WTC11 (cell line): Measurements from ENCODE around the gene GNAO1. TPM values are rescaled to one million over a fixed set of nuclear protein-coding genes. Genes with fewer than 3 reads are reported as not detected.

Experiments used
- ATAC-seq: fragments of 200-7000 bp; cut with Tn5 transposase; 2 replicates; pipeline ENCODE4 v1.10.0; 2021; ENCODE audit warnings: mild to moderate bottlenecking, moderate library complexity
- CTCF ChIA-PET: fragments of 300-600 bp; sonication (Branson Sonifier 250); formaldehyde crosslinking; loops from one replicate; lab custom pipeline; 2021; ENCODE audit warnings: antibody characterized with exemption; lab: Charles Lee
- POLR2A ChIA-PET: fragments of 350-600 bp; sonication (Branson Sonifier 250); formaldehyde crosslinking; loops from one replicate; lab custom pipeline; 2021; ENCODE audit warnings: antibody characterized with exemption; lab: Charles Lee
- DNase-seq: peaks from one replicate; pipeline ENCODE4 v3.0.0; 2021; ENCODE audit warnings: low spot score
- H3K27ac Mint-ChIP-seq: 2 replicates; pipeline ENCODE4 v1.8.0; 2021; ENCODE audit warnings: mixed read lengths
- H3K27me3 Mint-ChIP-seq: 2 replicates; pipeline ENCODE4 v1.8.0; 2021; ENCODE audit warnings: low read depth, mild to moderate bottlenecking, moderate library complexity, mixed read lengths
- H3K36me3 Mint-ChIP-seq: 2 replicates; pipeline ENCODE4 v1.8.0; 2021; ENCODE audit warnings: mixed read lengths
- H3K4me1 Mint-ChIP-seq: 2 replicates; pipeline ENCODE4 v1.8.0; 2022; ENCODE audit warnings: mixed read lengths
- H3K4me3 Mint-ChIP-seq: 2 replicates; pipeline ENCODE4 v1.8.0; 2021; ENCODE audit warnings: mild to moderate bottlenecking, moderate library complexity, mixed read lengths
- H3K9me3 Mint-ChIP-seq: 2 replicates; pipeline ENCODE4 v1.8.0; 2021; ENCODE audit warnings: mixed read lengths
- ELF4 ChIP-seq: sonication (generic); formaldehyde crosslinking; IDR thresholded peaks from 2 replicates; pipeline ENCODE4 v1.8.1; 2022; ENCODE audit warnings: low read depth, mild to moderate bottlenecking, moderate library complexity, missing genetic modification reagents
- ETV6 ChIP-seq: sonication (generic); formaldehyde crosslinking; IDR thresholded peaks from 2 replicates; pipeline ENCODE4 v1.8.1; 2022; ENCODE audit warnings: mild to moderate bottlenecking, missing genetic modification reagents
- GRHL2 ChIP-seq: fragments of 250-450 bp; sonication (Bioruptor Pico); IDR thresholded peaks from 2 replicates; pipeline ENCODE4 v1.8.0; 2022; ENCODE audit warnings: mild to moderate bottlenecking, moderate library complexity; ENCODE audit not compliant: insufficient replicate concordance, severe bottlenecking
- HMGA2 ChIP-seq: fragments of 250-450 bp; sonication (Bioruptor Pico); IDR thresholded peaks from 2 replicates; pipeline ENCODE4 v1.4.0; 2021; ENCODE audit warnings: mild to moderate bottlenecking, moderate library complexity
- IRF1 ChIP-seq: sonication (generic); formaldehyde crosslinking; IDR thresholded peaks from 2 replicates; pipeline ENCODE4 v1.8.0; 2023; ENCODE audit warnings: missing genetic modification reagents
- JAZF1 ChIP-seq: fragments of 250-450 bp; sonication (Bioruptor Pico); IDR thresholded peaks from 2 replicates; pipeline ENCODE4 v1.9.0; 2021; ENCODE audit warnings: moderate library complexity, mild to moderate bottlenecking, inconsistent platforms
- JUN ChIP-seq: sonication (generic); formaldehyde crosslinking; IDR thresholded peaks from 2 replicates; pipeline ENCODE4 v1.8.0; 2023; ENCODE audit warnings: mild to moderate bottlenecking, missing genetic modification reagents
- MAX ChIP-seq: sonication (generic); formaldehyde crosslinking; IDR thresholded peaks from 2 replicates; pipeline ENCODE4 v1.8.0; 2022; ENCODE audit warnings: mild to moderate bottlenecking, missing genetic modification reagents
- NR3C1 ChIP-seq: sonication (generic); formaldehyde crosslinking; conservative IDR thresholded peaks from 2 replicates; pipeline ENCODE4 v1.8.1; 2023; ENCODE audit warnings: low read depth, mild to moderate bottlenecking, missing genetic modification reagents
- TP53 ChIP-seq: sonication (generic); formaldehyde crosslinking; IDR thresholded peaks from 2 replicates; pipeline ENCODE4 v1.8.1; 2023; ENCODE audit warnings: mild to moderate bottlenecking, missing genetic modification reagents
- USF1 ChIP-seq: sonication (generic); formaldehyde crosslinking; IDR thresholded peaks from 2 replicates; pipeline ENCODE4 v1.8.0; 2022; ENCODE audit warnings: mild to moderate bottlenecking, missing genetic modification reagents
- ZNF121 ChIP-seq: sonication (generic); formaldehyde crosslinking; IDR thresholded peaks from 2 replicates; pipeline ENCODE4 v1.8.0; 2023; ENCODE audit warnings: missing genetic modification reagents
- ZNF219 ChIP-seq: sonication (generic); formaldehyde crosslinking; IDR thresholded peaks from 2 replicates; pipeline ENCODE4 v1.8.0; 2023; ENCODE audit warnings: missing genetic modification reagents, mild to moderate bottlenecking, borderline replicate concordance
- ZNF232 ChIP-seq: sonication (generic); formaldehyde crosslinking; IDR thresholded peaks from 2 replicates; pipeline ENCODE4 v1.8.0; 2022; ENCODE audit warnings: mild to moderate bottlenecking, missing genetic modification reagents
- ZNF281 ChIP-seq: sonication (generic); formaldehyde crosslinking; IDR thresholded peaks from 2 replicates; pipeline ENCODE4 v1.8.0; 2023; ENCODE audit warnings: mild to moderate bottlenecking, missing genetic modification reagents
- ZNF425 ChIP-seq: fragments of 250-450 bp; sonication (Bioruptor Pico); conservative IDR thresholded peaks from 2 replicates; pipeline ENCODE4 v1.9.0; 2021; ENCODE audit warnings: mild to moderate bottlenecking
- ZNF671 ChIP-seq: fragments of 250-450 bp; sonication (Bioruptor Pico); IDR thresholded peaks from 2 replicates; pipeline ENCODE4 v1.8.0; 2021; ENCODE audit warnings: mild to moderate bottlenecking
- total RNA-seq: library from RNA; stranded (reverse); gene quantifications from 3 replicates; pipeline ENCODE4 v1.2.3, GENCODE V29; 2021
- TF ChIP-seq, protein P1 (sequence below): sonication (generic); formaldehyde crosslinking; conservative IDR thresholded peaks from 2 replicates; pipeline ENCODE4 v1.8.1; 2023; ENCODE audit warnings: mild to moderate bottlenecking, low read depth, missing genetic modification reagents, moderate library complexity
- TF ChIP-seq, protein P2 (sequence below): sonication (generic); formaldehyde crosslinking; IDR thresholded peaks from 2 replicates; pipeline ENCODE4 v1.8.1; 2022; ENCODE audit warnings: mild to moderate bottlenecking, missing genetic modification reagents, moderate library complexity, borderline replicate concordance
- TF ChIP-seq, protein P3 (sequence below): fragments of 200-600 bp; IDR thresholded peaks from 2 replicates; pipeline ENCODE4 v1.8.0; 2022; ENCODE audit warnings: antibody characterized with exemption

Gene GNAO1
- total RNA-seq, 1 experiment from 2014 or later = 30.6 TPM

DNA sequence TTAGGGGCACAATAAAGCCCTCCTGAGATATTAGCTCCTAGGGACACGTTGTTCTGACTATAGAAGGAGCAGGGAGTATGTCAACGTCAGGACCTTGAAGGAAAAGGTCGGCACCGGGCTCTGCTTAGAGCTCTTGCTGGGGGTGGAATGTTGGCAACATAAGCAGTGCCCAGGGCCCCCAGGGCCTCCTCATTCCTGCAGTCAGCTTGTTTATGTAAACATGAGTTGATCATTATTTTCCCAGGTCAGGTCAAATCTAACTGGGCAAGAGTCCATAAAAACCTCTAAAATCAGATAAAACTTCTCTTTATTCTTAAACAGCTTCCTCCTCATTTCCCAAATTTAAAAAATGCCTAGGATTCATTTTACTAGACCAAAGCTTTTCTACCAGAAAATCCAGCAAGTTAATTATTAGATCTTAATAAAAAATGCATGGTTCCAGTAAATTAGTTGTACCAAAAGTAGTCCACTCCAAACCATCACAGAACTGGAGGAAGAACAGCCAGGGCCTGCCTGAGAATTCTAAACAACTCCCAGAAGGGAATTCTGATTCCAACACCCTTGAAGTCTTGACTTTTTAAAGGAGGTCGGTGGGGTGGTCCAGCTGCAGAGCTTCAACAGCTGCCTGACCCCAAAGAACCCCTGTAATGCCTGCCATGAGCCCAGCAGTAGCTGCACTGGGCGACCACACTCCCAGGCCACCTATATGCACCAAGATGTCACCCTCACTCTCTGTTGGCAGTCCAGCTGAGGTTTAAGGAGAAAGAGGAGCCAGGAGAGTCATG, 179.8 kb downstream of the GNAO1 start:
- peaks cover 13% of the 10 kb centered on the region; the same call in 1 of the 2 replicates for H3K36me3 Mint-ChIP-seq
- ChIA-PET POLR2A (no interaction called here), CTCF (interaction anchor here (3.9 kb wide), 1 partner anchor 15 kb away, joined by 17 read pairs; no protein-coding TSS in a partner anchor)
- H3K27ac Mint-ChIP-seq = no peak overlapping the region
- H3K9me3 Mint-ChIP-seq = no peaks in the 10 kb centered on the region
- ATAC-seq (no peak), DNase-seq (no peak)
- TF ChIP-seq ZNF671 (CRISPR knock-in tag) (no peak), JAZF1 (CRISPR knock-in tag) (no peak), JUN (CRISPR knock-in tag) (no peak), ELF4 (no peak), ZNF425 (CRISPR knock-in tag) (no peak), ZNF219 (CRISPR knock-in tag) (no peak), ZNF121 (no peak)
- TF ChIP-seq, protein P1, sequence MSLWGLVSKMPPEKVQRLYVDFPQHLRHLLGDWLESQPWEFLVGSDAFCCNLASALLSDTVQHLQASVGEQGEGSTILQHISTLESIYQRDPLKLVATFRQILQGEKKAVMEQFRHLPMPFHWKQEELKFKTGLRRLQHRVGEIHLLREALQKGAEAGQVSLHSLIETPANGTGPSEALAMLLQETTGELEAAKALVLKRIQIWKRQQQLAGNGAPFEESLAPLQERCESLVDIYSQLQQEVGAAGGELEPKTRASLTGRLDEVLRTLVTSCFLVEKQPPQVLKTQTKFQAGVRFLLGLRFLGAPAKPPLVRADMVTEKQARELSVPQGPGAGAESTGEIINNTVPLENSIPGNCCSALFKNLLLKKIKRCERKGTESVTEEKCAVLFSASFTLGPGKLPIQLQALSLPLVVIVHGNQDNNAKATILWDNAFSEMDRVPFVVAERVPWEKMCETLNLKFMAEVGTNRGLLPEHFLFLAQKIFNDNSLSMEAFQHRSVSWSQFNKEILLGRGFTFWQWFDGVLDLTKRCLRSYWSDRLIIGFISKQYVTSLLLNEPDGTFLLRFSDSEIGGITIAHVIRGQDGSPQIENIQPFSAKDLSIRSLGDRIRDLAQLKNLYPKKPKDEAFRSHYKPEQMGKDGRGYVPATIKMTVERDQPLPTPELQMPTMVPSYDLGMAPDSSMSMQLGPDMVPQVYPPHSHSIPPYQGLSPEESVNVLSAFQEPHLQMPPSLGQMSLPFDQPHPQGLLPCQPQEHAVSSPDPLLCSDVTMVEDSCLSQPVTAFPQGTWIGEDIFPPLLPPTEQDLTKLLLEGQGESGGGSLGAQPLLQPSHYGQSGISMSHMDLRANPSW (CRISPR knock-in tag) = no peak
- TF ChIP-seq, protein P2, sequence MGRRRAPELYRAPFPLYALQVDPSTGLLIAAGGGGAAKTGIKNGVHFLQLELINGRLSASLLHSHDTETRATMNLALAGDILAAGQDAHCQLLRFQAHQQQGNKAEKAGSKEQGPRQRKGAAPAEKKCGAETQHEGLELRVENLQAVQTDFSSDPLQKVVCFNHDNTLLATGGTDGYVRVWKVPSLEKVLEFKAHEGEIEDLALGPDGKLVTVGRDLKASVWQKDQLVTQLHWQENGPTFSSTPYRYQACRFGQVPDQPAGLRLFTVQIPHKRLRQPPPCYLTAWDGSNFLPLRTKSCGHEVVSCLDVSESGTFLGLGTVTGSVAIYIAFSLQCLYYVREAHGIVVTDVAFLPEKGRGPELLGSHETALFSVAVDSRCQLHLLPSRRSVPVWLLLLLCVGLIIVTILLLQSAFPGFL = no peak
- TF ChIP-seq, protein P3, sequence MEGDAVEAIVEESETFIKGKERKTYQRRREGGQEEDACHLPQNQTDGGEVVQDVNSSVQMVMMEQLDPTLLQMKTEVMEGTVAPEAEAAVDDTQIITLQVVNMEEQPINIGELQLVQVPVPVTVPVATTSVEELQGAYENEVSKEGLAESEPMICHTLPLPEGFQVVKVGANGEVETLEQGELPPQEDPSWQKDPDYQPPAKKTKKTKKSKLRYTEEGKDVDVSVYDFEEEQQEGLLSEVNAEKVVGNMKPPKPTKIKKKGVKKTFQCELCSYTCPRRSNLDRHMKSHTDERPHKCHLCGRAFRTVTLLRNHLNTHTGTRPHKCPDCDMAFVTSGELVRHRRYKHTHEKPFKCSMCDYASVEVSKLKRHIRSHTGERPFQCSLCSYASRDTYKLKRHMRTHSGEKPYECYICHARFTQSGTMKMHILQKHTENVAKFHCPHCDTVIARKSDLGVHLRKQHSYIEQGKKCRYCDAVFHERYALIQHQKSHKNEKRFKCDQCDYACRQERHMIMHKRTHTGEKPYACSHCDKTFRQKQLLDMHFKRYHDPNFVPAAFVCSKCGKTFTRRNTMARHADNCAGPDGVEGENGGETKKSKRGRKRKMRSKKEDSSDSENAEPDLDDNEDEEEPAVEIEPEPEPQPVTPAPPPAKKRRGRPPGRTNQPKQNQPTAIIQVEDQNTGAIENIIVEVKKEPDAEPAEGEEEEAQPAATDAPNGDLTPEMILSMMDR = no peak
- H3K4me3 Mint-ChIP-seq = no peak overlapping the region
- H3K4me1 Mint-ChIP-seq = peaks cover 9% of the 10 kb centered on the region; the same call in 1 of the 2 replicates
- no peaks in the 10 kb centered on the region for H3K27me3 Mint-ChIP-seq

DNA sequence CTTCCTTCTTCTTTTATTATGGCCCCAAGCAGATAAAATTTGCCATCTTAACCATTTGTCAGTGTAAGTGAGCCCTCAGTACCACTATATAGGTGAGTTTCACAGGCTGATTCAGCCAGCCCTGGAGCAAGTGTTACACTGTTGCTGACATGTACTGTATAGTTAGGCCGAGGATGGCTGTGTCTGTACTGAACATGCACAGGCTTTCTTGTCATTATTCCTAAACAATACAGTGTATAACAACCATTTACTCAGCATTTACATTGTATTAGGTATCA, 180.3 kb downstream of the GNAO1 start:
- H3K4me1 Mint-ChIP-seq = peaks cover 9% of the 10 kb centered on the region; the same call in 1 of the 2 replicates
- no peaks in the 10 kb centered on the region for H3K9me3 Mint-ChIP-seq
- H3K4me3 Mint-ChIP-seq = no peak overlapping the region
- DNase-seq (no peak), ATAC-seq (no peak)
- ChIA-PET CTCF (interaction anchor here (3.9 kb wide), 1 partner anchor 15 kb away, joined by 17 read pairs; no protein-coding TSS in a partner anchor), POLR2A (no interaction called here)
- no peak overlapping the region for H3K27ac Mint-ChIP-seq
- peaks cover 13% of the 10 kb centered on the region; the same call in 1 of the 2 replicates for H3K36me3 Mint-ChIP-seq
- no peaks in the 10 kb centered on the region for H3K27me3 Mint-ChIP-seq
- no peak for TF ChIP-seq ZNF281 (CRISPR knock-in tag)
- TF ChIP-seq MAX (CRISPR knock-in tag) = no peak
- TF ChIP-seq IRF1 = no peak
- no peak for TF ChIP-seq ETV6
- TF ChIP-seq TP53 (CRISPR knock-in tag) = no peak
- TF ChIP-seq GRHL2 = no peak
- no peak for TF ChIP-seq NR3C1 (CRISPR knock-in tag)
- TF ChIP-seq USF1 (CRISPR knock-in tag) = no peak
- TF ChIP-seq ZNF232 (CRISPR knock-in tag) = no peak
- no peak for TF ChIP-seq HMGA2 (CRISPR knock-in tag)
